HepG2 (cell line): ENCODE measurements around the gene KAZALD1. TPM values are rescaled to one million over a fixed set of nuclear protein-coding genes. Genes with fewer than 3 reads are reported as not detected.
"Not testable (repeated sequence)": the region's sequence is repeated elsewhere in the genome, so short reads cannot be mapped to it uniquely, and the experiment has no call there.

Experiments used
- ASH2L ChIP-seq: fragments of 300-600, 200-600 bp; sonication (generic); IDR thresholded peaks from 2 replicates; pipeline ENCODE4 v1.7.0; 2017; ENCODE audit warnings: low read depth, mild to moderate bottlenecking, moderate library complexity, mixed read lengths, low read length; ENCODE audit not compliant: insufficient read length
- FOXK1 ChIP-seq: sonication (generic); formaldehyde crosslinking; IDR thresholded peaks from 2 replicates; pipeline ENCODE4 v1.4.0; 2020; ENCODE audit warnings: low read depth, missing genetic modification reagents, borderline replicate concordance
- IRF2 ChIP-seq: IDR thresholded peaks from 2 replicates; pipeline ENCODE4 v1.6.1; 2018; ENCODE audit warnings: missing genetic modification reagents, missing compliant biosample characterization
- KDM6A ChIP-seq: IDR thresholded peaks from 2 replicates; pipeline ENCODE4 v1.6.1; 2016; ENCODE audit warnings: low read depth
- MED1 ChIP-seq: sonication (generic); formaldehyde crosslinking; IDR thresholded peaks from 2 replicates; pipeline ENCODE4 v1.4.0; 2020; ENCODE audit warnings: missing genetic modification reagents
- MYPOP ChIP-seq: sonication (generic); formaldehyde crosslinking; IDR thresholded peaks from 2 replicates; pipeline ENCODE4 v1.8.1; 2023; ENCODE audit warnings: mild to moderate bottlenecking, moderate library complexity, missing genetic modification reagents
- NR2F6 ChIP-seq, 2 experiments: IDR thresholded peaks; 2 replicates each; pipeline ENCODE4 v1.6.1; 2016; ENCODE audit warnings: antibody characterized with exemption in 1 of 2, mild to moderate bottlenecking in 1 of 2
- REST ChIP-seq, 2 experiments: IDR thresholded peaks; 2 replicates each; pipeline ENCODE4 v1.6.1; 2011 to 2012; ENCODE audit warnings: low read length in 2 of 2, borderline replicate concordance in 1 of 2, low read depth in 1 of 2, mild to moderate bottlenecking in 1 of 2, moderate library complexity in 1 of 2
- SOX5 ChIP-seq: IDR thresholded peaks from 2 replicates; pipeline ENCODE4 v1.6.1; 2016; ENCODE audit warnings: borderline replicate concordance
- SOX6 ChIP-seq, 2 experiments: fragments of 450-650 bp in 1 of 2; sonication (generic) in 1 of 2; formaldehyde crosslinking in 1 of 2; IDR thresholded peaks; 2 replicates each; pipeline versions ENCODE4 v1.4.0 to v1.6.1; 2017 to 2020; ENCODE audit warnings: antibody characterized with exemption in 1 of 2, mild to moderate bottlenecking in 1 of 2, missing genetic modification reagents in 1 of 2
- TARDBP ChIP-seq: sonication (generic); formaldehyde crosslinking; IDR thresholded peaks from 2 replicates; pipeline ENCODE4 v1.8.0; 2022; ENCODE audit warnings: mild to moderate bottlenecking, missing genetic modification reagents
- THAP11 ChIP-seq: IDR thresholded peaks from 2 replicates; pipeline ENCODE4 v1.6.1; 2016; ENCODE audit warnings: missing biosample characterization, missing genetic modification reagents
- ZMYM2 ChIP-seq: sonication (generic); formaldehyde crosslinking; IDR thresholded peaks from 2 replicates; pipeline ENCODE4 v1.8.0; 2022; ENCODE audit warnings: mild to moderate bottlenecking, missing genetic modification reagents
- ZNF609 ChIP-seq: sonication (generic); formaldehyde crosslinking; IDR thresholded peaks from 2 replicates; pipeline ENCODE4 v1.4.0; 2020; ENCODE audit warnings: mild to moderate bottlenecking, missing genetic modification reagents, borderline replicate concordance
- polyA plus RNA-seq, 8 experiments: library from polyadenylated mRNA; depleted of rRNA in 3 of 8; stranded (reverse) in 7 of 8; unstranded in 1 of 8; fragments of >200 nt; fragmentation: Illumina TruSeq in 4 of 8; extraction: Trizol in 4 of 8; gene quantifications; 2 replicates each; pipeline versions ENCODE4 v1.2.1 to v1.2.3, GENCODE V29; 2011 to 2016; ENCODE audit warnings: low read depth in 4 of 8, missing spikeins in 1 of 8, mixed read lengths in 1 of 8; ENCODE audit not compliant: insufficient read depth in 1 of 8
- total RNA-seq, 5 experiments: library from RNA; depleted of rRNA; stranded (reverse); fragments of >200 nt; fragmentation: Illumina TruSeq; extraction: Trizol; gene quantifications; 2 replicates each; pipeline ENCODE4 v1.2.3, GENCODE V29; 2016; ENCODE audit warnings: low read depth in 1 of 5

KAZALD1 gene
- total and polyA plus RNA-seq, 2 of the 13 experiments (the other 11 are each of a cell fraction or from before 2014, with no cell fraction given), result 16.7 to 27.7 TPM

GRCh38 chr10:101034404-101034803, 27.4 kb upstream of the KAZALD1 start (continued):
- TF ChIP-seq REST (IDR thresholded peaks at IDR 0.05; ENCODE audit: borderline replicate concordance in 1 of 2, low read depth in 1 of 2, low read length in 2 of 2) (0 out of 4 replicates have a peak, but pooled peaks of 1 of the 2 experiments have one; percentile 23), MED1 (CRISPR knock-in tag) (peak; percentile 58; the same call in 1 of the 2 replicates), SOX6 (CRISPR knock-in tag; IDR thresholded peaks at IDR 0.05) (peak; percentile 61), FOXK1 (CRISPR knock-in tag) (0 out of 2 replicates have a peak, but pooled peaks have one; percentile 21), ZMYM2 (CRISPR knock-in tag) (0 out of 2 replicates have a peak, but pooled peaks have one; percentile 52), SOX5 (CRISPR knock-in tag) (peak; percentile 45; the same call in 1 of the 2 replicates), KDM6A (peak; percentile 55; the same call in 1 of the 2 replicates), ASH2L (peak; percentile 32), MYPOP (0 out of 2 replicates have a peak, but pooled peaks have one; percentile 32), THAP11 (CRISPR knock-in tag) (peak; percentile 40), IRF2 (CRISPR knock-in tag) (0 out of 2 replicates have a peak, but pooled peaks have one; percentile 17), NR2F6 (IDR thresholded peaks at IDR 0.05) (peak; percentile 57), NR2F6 (CRISPR knock-in tag; IDR thresholded peaks at IDR 0.05) (peak; percentile 46; the same call in 1 of the 2 replicates), ZNF609 (peak; percentile 55; the same call in 1 of the 2 replicates), TARDBP (peak; percentile 64)
- TF ChIP-seq SOX6 (IDR thresholded peaks at IDR 0.05), result not testable (repeated sequence)
